ENCODE results near the gene CDK6.

DNA sequence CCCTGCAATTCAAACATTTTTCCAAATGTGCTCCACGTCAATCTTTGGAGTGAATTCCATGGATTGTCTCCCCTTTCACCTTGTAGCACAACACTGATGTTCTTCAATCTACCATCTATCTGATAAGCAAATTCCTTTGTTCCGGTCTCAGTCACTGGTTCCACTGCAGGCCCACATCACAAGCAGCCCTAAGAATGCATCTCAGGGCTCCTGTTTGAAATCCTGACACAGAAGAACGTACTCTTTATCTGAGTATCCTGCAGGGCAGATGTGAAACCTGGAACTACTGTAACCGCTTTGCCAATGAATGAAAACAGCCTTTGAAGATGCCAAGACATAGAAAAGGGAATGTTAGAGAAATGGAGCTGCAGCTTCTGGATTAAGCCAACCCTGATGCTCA lies 183.2 kb downstream of the CDK6 start:
- TF ChIP-seq POLR2A (IDR thresholded peaks at IDR 0.05) = no peak
- TF ChIP-seq, protein P1, sequence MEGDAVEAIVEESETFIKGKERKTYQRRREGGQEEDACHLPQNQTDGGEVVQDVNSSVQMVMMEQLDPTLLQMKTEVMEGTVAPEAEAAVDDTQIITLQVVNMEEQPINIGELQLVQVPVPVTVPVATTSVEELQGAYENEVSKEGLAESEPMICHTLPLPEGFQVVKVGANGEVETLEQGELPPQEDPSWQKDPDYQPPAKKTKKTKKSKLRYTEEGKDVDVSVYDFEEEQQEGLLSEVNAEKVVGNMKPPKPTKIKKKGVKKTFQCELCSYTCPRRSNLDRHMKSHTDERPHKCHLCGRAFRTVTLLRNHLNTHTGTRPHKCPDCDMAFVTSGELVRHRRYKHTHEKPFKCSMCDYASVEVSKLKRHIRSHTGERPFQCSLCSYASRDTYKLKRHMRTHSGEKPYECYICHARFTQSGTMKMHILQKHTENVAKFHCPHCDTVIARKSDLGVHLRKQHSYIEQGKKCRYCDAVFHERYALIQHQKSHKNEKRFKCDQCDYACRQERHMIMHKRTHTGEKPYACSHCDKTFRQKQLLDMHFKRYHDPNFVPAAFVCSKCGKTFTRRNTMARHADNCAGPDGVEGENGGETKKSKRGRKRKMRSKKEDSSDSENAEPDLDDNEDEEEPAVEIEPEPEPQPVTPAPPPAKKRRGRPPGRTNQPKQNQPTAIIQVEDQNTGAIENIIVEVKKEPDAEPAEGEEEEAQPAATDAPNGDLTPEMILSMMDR (IDR thresholded peaks at IDR 0.05 in 8 of 11, conservative IDR thresholded peaks at IDR 0.05 in 3 of 11) = no peak
- no peak for TF ChIP-seq POLR2AphosphoS5 (IDR thresholded peaks at IDR 0.05)

All from spleen (tissue), 7 donors.